BJ (cell line): ENCODE results near the gene RCCD1. TPM values are rescaled to one million over a fixed set of nuclear protein-coding genes. Genes with fewer than 3 reads are reported as not detected.

Experiments used
- CTCF ChIA-PET: fragments of 350-600 bp; formaldehyde crosslinking; extraction: SDS; loops from one replicate; lab custom pipeline; 2021; ENCODE audit warnings: antibody characterized with exemption, inconsistent platforms; lab: Yijun Ruan, JAX
- POLR2A ChIA-PET: fragments of 300-600 bp; sonication (Branson Sonifier 250); formaldehyde crosslinking; extraction: SDS; loops from one replicate; lab custom pipeline; 2021; ENCODE audit warnings: antibody characterized with exemption; lab: Charles Lee
- DNase-seq: peaks from one replicate; pipeline ENCODE4 v3.0.0-alpha.2; 2011; ENCODE audit warnings: low read depth
- H3K27me3 ChIP-seq: 2 replicates; pipeline ENCODE4 v1.6.0; 2011; ENCODE audit warnings: low read length; ENCODE audit not compliant: control insufficient read depth, insufficient read depth
- H3K36me3 ChIP-seq: 2 replicates; pipeline ENCODE4 v1.5.1; 2011; ENCODE audit warnings: low read length; ENCODE audit not compliant: control insufficient read depth, insufficient read depth
- H3K4me3 ChIP-seq: 2 replicates; pipeline ENCODE4 v1.5.1; 2011; ENCODE audit warnings: low read depth, mild to moderate bottlenecking, control low read depth, low read length
- polyA plus RNA-seq: library from polyadenylated mRNA; depleted of rRNA; stranded (reverse); fragments of >200 nt; gene quantifications from 2 replicates; pipeline ENCODE4 v1.2.3, GENCODE V29; 2011
- TF ChIP-seq, protein P1 (sequence below): IDR thresholded peaks from 2 replicates; pipeline ENCODE4 v1.5.1; 2011; ENCODE audit warnings: low read depth, mild to moderate bottlenecking, control low read depth, inconsistent platforms, low read length, moderate library complexity; ENCODE audit not compliant: insufficient read depth

Gene RCCD1
- polyA plus RNA-seq, 1 experiment = 9.6 TPM

GRCh38 chr15:90936823-90937222 is 17.9 kb upstream of the RCCD1 start:
- no peak overlapping the region for H3K4me3 ChIP-seq
- TF ChIP-seq, protein P1, sequence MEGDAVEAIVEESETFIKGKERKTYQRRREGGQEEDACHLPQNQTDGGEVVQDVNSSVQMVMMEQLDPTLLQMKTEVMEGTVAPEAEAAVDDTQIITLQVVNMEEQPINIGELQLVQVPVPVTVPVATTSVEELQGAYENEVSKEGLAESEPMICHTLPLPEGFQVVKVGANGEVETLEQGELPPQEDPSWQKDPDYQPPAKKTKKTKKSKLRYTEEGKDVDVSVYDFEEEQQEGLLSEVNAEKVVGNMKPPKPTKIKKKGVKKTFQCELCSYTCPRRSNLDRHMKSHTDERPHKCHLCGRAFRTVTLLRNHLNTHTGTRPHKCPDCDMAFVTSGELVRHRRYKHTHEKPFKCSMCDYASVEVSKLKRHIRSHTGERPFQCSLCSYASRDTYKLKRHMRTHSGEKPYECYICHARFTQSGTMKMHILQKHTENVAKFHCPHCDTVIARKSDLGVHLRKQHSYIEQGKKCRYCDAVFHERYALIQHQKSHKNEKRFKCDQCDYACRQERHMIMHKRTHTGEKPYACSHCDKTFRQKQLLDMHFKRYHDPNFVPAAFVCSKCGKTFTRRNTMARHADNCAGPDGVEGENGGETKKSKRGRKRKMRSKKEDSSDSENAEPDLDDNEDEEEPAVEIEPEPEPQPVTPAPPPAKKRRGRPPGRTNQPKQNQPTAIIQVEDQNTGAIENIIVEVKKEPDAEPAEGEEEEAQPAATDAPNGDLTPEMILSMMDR = no peak
- H3K36me3 ChIP-seq = peaks cover 22% of the 10 kb centered on the region
- ChIA-PET POLR2A (no interaction called here), CTCF (interaction anchor here (0.8 to 7.1 kb wide), 4 partner anchors 9 to 113 kb away, joined by 3 to 87 read pairs (median 30); no protein-coding TSS in a partner anchor)
- no peak for DNase-seq
- no peaks in the 10 kb centered on the region for H3K27me3 ChIP-seq

GRCh38 chr15:90938261-90938660 is 16.4 kb upstream of the RCCD1 start:
- Histone ChIP-seq H3K27me3 (no peaks in the 10 kb centered on the region), H3K36me3 (peaks cover 31% of the 10 kb centered on the region), H3K4me3 (no peak overlapping the region)
- POLR2A ChIA-PET = no interaction called here
- TF ChIP-seq, protein P1 = no peak
- no peak for DNase-seq
- CTCF ChIA-PET = no interaction called here

DNA sequence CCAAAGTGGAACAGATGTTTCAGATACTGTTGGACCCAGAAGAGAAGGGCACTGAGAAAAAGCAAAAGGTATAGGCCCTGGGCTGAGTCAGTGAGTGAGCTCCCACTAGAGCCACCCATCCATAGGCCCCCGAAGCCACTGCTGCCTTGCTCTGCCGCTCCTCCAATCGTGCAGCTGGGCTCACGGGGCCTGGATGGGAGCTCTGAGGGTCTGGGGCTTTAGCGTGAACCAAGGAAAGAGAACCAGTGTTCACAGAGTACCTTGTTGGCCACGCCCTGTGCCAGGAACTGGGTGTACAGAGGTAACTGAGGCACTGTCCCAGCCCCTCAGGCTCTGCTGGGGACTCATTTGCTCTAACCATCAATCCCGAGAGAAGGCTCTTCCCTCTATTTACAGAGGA is 14.9 kb upstream of the RCCD1 start:
- ChIA-PET CTCF (interaction anchor here (0.6 to 0.8 kb wide), 2 partner anchors 37 to 286 kb away, joined by 3 read pairs; no protein-coding TSS in a partner anchor), POLR2A (no interaction called here)
- Histone ChIP-seq H3K4me3 (no peak overlapping the region), H3K36me3 (peaks cover 38% of the 10 kb centered on the region), H3K27me3 (no peaks in the 10 kb centered on the region)
- no peak for DNase-seq
- TF ChIP-seq, protein P1 = no peak

DNA sequence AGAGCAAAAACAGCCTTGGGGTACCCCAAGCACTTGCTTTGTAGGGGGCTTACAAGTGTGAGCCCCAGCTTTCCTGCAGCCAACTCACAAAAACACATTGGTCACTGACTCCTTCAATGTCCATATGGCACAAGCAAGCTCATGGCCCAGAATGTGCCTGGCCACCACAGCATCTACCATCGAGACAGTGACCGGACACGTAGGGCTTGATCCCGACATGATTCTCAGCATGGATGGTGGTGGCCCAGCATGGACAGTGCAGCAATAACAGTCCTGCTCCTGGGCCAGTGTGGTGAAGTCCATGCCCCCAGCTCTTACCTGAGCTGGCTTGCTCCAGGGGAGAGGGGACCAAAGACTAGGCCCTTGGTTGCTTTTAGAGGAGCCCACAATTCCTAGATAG is 13.6 kb upstream of the RCCD1 start:
- POLR2A ChIA-PET = no interaction called here
- H3K4me3 ChIP-seq = no peak overlapping the region
- CTCF ChIA-PET = interaction anchor here (10.2 kb wide), 1 partner anchor 7 kb away, joined by 87 read pairs; the partner anchor contains the start of genes HDDC3 and UNC45A
- H3K27me3 ChIP-seq = no peaks in the 10 kb centered on the region
- H3K36me3 ChIP-seq = peaks cover 42% of the 10 kb centered on the region
- TF ChIP-seq, protein P1 = no peak
- no peak for DNase-seq

GRCh38 chr15:90942354-90943120 is 12.1 kb upstream of the RCCD1 start:
- ChIA-PET CTCF (interaction anchor here (1.3 to 10.2 kb wide), 4 partner anchors 9 to 90 kb away, joined by 3 to 87 read pairs (median 7); partner anchors contain the start of genes HDDC3, RCCD1 and UNC45A), POLR2A (no interaction called here)
- Histone ChIP-seq H3K4me3 (no peak overlapping the region), H3K27me3 (no peaks in the 10 kb centered on the region), H3K36me3 (peaks cover 49% of the 10 kb centered on the region)
- TF ChIP-seq, protein P1 = no peak
- no peak for DNase-seq
